ENCODE measurements around the gene ARHGEF25.
"Not testable (repeated sequence)": the region's sequence is repeated elsewhere in the genome, so short reads cannot be mapped to it uniquely, and the experiment has no call there.

ARHGEF25 gene

DNA sequence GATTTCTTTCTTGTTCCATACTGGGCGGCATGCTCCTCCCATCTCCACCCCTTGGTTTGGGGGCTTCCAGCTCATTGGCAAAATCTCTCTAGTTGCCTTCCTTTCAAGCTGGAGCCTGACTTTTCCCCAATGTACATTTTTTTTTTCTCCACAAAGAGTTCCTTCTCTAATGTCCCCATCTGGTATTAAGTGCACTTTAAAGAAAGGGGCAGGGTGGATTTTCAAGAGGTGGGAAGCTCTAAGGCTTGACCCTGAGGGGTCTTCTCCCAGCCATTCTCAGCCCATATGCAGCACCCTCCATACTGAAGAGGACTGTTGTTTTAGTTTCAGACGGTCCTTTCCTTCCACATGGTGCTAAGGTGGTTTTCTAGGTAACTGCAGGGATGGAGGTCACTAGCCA is 26.1 kb upstream of the ARHGEF25 start:
- no peak for DNase-seq (ENCODE audit: low spot score)

DNA sequence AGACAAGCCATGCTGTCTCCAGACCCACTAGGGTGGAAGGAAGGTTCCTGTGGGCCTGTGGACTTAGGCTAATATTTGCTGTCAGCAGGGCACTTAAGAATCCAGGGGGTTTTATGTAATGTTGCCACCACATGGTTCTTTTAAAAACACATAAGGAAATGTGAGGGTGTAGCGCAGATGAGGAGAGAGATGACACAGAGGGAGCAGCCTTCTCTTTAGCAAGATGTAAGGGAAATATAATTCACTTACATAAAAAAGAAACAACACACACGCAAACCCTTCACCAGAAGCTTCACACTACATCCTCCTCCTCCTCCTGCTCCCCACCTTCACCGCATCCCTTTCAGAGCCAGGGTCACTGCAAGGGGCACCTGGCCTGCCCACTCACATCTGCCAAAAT is 25.1 kb upstream of the ARHGEF25 start:
- DNase-seq (ENCODE audit: low spot score), result no peak

DNA sequence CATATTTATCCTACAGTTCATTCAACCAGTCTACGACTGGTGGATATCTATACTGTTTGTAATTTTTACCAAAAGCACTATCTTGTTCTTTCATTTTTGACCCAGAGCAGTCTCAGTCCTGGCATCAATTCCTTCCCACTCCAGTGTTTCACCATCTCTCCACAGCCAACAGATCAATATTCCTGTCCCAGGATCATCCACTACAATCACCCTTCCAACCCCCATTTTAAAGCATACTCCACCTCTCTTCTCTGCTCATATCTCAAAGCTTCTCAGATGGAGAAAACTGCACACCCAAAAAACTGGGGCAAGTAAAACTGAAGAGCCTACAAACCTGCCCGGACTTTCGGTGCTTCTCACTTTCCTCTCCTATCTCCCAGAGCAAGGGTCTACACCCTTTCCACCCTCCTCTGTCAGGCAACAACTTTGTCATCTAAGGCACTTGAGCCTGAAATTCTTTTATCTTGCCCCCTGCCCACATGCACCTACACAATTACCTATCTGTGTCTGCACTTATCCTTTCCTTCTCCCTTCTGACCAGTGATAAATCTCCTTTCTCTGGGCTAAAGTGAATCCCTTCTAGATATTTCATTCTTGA is 24.3 kb upstream of the ARHGEF25 start:
- no peak for DNase-seq (ENCODE audit: low spot score)

DNA sequence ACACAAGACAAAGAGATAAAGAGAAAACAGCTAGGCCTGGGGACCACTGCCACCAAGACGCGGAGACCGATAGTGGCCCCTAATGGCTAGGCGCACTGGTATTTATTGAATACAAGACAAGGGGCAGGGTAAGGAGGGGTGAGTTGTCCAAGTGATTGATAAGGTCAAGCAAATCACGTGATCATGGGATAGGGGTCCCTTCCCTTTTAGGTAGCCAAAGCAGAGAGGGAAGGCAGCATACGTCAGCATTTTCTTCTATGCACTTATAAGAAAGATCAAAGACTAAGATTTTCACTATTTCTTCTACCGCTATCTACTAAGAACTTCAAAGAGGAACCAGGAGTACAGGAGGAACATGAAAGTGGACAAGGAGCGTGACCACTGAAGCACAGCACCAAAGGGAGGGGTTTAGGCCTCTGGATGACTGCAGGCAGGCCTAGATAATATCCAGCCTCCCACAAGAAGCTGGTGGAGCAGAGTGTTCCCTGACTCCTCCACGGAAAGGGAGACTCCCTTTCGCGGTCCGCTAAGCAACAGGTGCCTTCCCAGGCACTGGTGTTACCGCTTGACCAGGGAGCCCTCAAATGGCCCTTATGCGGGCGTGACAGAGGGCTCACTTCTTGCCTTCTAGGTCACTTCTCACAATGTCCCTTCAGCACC is 22.2 kb upstream of the ARHGEF25 start:
- not testable (repeated sequence) for DNase-seq (ENCODE audit: low spot score)

DNA sequence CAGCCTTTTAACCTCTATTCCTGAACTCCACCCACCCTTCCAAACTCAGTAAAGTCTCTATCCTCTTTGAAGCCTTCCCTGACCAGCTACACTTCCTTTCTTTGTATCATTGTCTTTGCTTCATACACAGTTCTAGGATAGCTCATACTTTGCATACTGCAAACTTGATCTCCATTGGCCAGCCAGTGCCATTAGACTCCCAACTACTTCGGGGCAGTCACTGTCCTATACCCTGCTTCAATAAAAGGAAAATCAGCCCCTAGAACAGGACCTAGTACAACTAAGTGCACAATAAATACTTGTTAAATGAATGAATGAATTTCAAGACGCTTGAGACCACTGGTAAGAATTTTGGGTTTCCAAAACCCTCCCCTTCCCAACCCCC is 20.8 kb upstream of the ARHGEF25 start:
- no peak for DNase-seq (ENCODE audit: low spot score)

DNA sequence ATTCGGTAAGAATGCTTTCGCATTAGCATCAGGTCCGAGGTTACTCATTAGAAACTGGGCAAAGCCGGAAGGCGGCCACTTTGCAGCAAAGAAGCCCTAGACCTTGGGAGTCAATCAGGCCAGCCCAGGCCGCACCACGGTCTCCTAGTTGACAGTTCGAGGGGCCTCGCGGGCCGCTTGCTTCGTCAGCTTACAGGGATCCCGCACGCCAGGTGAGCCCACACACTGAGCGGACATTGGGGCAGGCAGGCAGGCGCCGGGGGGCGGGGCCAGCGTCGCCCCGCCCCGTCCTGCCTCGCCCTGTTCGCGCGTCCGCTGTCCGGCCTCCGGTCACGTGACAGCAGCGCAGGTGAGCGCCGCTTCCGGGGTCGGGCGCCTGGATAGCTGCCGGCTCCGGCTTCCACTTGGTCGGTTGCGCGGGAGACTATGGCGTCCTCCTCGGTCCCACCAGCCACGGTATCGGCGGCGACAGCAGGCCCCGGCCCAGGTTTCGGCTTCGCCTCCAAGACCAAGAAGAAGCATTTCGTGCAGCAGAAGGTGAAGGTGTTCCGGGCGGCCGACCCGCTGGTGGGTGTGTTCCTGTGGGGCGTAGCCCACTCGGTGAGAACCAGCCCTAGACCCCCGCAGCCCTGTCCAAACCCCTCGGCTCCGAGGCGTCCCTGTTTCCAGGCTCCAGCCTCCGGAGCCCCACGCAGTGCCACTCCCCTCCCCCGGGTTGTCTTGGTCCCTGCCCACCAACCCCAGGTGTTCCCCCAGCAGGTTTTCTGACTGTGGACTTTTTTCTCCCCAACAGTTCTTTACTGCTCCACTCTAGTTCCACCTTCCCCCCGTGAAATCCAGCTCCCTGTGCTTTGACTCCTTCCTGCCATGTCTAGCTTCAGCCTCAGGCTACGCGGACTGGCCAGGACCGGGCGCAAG is 20.1 kb upstream of the ARHGEF25 start, which contains the start of gene PIP4K2C:
TSS of gene PIP4K2C (plus strand) at position 329 of the 918 bp plus-strand sequence. CDS start at position 427, 98 bp downstream.
- peak; percentile 88 for DNase-seq (ENCODE audit: low spot score)

DNA sequence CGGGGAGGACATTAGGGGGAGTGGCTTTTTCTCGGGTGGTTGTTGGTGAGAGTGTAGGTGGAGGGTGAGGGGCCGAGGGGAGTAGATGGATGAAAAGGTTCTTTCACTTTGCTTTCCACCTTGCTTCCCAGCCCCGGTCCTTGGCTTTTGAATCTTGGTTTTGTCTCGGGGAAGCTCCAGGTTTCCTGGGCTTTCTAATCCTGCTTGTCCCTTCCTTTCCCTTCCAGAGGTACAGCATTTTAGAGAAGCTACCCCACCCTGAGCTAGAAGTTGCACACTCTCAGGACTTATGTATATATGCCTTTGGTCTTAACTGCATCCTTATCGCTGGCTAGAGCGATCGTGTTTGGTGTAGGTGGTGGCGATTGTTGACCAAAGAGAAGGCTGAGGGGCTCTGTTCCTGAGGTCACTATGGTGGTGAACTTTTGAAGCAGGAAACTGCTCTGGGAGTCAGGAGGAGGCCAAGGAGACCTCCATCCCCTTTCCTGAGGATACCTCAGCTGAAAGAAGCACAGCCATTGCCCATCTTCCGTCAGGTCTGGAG is 19.4 kb upstream of the ARHGEF25 start:
- DNase-seq (ENCODE audit: low spot score), result no peak

DNA sequence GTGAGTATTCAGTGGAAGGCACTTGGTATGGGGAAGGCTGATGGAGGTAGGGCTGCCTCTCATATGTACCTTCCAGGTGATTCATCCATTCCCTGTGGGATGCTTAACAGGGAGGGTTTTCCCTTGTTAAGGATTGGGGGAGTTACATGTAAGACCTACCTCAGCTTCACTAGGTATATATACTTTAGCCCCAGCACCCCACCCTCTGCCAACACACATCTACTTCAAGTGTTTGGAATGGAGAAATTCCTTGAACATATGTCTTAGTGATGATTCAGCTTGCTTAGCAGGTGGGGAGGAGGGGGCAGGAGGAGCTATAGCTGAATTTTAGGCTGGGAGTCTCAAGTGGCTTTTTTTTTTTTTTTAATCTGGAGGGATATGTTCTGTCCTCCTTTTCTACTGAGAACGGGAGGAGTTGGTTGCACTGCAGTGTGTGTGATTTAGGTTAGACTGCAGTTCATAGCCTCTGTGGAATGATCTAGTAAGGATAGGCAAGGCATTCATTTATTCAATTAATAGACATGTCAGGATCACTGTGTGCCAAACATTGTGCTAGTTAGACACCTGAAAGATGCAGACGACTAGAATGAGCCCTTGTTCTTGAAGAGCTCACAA is 18.6 kb upstream of the ARHGEF25 start:
- no peak for DNase-seq (ENCODE audit: low spot score)

DNA sequence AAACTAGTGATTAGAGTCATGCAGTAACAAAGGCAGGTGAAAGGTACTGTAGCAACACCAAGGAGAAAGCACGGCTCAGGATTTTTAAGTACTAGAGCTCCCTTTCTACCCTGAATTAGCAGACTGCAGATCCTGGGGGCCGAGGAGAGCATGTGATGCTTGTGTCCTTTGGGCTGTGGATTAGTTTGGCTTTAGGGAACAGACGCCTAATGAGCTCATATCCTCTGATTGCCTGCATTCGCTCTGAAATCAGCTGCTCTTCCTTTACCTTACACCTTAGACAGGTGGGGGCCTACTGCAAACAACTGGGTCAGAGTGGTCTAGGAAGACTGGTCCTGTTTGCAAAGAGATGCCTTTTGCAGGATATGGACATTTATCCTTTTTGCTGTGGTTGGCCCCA is 18.0 kb upstream of the ARHGEF25 start:
- DNase-seq (ENCODE audit: low spot score), result no peak

DNA sequence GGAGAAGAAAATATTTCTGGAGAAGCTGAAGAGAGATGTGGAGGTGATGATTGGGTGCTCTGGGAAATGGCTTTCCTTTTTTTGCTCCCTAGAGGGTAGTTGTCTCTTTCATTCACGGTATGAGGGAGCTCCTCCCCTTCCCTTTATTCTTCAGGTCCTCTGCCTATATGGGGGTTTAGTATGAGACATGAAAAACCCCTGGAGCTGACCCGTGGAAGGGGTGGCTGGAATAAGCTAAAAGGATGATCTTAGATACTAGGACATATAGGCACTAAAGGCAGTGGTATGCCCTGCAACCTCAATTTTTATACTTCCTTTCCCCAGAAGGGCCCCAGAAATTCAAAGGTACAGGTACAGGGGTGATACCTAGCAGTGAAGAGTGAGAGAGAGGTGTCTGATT is 10.8 kb upstream of the ARHGEF25 start:
- DNase-seq (ENCODE audit: low spot score), result no peak

DNA sequence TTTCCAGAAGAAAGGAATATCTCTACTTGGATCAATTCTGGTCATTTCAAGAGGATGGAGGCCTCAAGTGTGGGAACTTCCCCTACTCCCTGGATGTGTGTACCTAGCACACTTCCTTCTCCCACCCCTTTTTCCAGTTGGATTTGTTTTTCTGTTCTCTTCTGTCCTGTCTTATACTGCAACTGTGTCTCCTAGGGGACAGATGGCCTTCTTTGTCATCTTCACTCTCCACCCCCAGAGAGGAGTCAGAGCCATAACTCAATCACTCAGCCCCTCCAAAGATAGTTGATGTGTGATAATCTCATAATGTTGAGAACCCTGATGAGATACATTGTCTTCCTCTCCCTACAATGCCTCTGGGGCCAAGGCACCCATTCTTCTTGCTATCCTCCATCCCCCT is 8.7 kb upstream of the ARHGEF25 start:
- DNase-seq (ENCODE audit: low spot score), result no peak

DNA sequence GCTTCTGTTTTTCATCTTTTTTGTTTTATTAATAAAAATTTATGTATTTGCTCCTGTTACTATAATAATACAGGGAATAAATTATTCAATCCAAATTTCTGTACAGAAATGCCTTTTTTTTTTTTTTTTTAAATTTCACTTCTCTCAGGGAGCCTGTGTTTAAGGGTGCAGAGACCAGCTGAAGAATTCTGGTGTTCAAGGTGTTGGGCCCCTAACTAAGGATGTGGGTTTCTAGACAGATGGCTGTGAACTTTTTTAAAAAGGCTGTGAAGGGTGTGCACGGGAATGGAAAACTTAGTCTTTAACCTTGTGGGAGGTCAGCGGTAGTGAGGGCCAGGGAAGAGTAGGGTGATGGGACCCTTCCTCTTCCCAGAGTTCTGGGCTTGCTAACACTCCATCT is 7.9 kb upstream of the ARHGEF25 start:
- no peak for DNase-seq (ENCODE audit: low spot score)

DNA sequence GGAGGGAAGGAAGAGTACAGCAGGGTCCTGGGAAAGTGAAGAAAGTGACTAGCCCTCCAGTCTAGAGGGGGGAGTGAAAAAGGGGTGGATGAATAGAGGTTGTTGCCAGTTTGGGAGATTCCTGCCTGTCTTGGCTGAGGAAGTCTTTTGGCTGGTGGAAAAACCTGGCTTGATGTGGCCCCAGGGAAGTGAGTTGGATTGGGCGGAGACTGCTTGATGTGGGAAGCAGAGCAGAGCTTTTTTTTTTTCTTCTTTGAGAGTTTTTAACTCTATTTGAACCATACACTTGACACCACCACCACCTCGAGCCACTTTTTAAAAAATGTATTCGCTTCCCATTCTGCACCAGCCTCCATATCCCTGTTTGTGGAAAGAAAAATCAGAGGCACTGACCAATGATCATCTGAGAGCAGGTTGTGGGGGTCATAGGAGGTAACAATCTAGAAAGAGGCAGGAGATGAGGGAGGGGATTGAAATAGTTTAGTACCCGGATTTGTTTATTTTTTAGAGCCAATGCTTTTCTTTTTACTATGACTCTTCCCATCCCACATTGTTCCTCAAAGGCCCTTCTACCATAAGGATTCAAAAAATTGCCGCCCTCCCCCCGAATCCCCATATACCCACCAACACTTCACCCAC is 7.3 kb upstream of the ARHGEF25 start:
- peak; percentile 46 for DNase-seq (ENCODE audit: low spot score)

DNA sequence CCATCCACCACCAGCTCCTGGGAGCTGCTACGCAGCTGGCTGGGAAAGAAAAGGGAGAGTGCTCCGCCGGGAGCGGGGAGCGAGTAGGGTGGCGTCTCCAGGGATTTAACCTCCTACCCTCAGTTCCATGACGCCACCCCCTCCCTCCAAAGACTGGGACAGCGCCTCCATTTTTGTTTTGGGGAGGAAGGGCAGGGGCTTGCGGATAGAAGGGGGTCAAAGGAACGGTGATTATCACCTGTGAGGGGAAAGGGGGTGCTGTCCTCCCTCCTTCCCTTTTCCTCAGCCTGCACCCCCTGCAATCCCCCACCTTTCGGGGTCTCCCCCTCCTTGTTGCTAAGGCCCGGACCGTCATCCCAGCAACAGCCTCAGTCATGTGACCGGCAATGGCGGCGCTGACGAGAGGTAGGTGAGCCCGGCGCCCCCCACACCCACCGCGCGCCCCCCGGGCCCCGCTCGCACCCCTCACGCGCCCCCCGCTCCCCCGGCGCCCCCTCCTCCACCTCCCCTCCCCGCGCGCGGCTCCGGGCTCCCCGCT is 6.7 kb upstream of the ARHGEF25 start, which contains the start of gene DTX3:
TSS of gene DTX3 (plus strand) at position 371 of the 538 bp plus-strand sequence. CDS start 1,694 bp downstream, outside the sequence.
- DNase-seq (ENCODE audit: low spot score), result peak; percentile 43

DNA sequence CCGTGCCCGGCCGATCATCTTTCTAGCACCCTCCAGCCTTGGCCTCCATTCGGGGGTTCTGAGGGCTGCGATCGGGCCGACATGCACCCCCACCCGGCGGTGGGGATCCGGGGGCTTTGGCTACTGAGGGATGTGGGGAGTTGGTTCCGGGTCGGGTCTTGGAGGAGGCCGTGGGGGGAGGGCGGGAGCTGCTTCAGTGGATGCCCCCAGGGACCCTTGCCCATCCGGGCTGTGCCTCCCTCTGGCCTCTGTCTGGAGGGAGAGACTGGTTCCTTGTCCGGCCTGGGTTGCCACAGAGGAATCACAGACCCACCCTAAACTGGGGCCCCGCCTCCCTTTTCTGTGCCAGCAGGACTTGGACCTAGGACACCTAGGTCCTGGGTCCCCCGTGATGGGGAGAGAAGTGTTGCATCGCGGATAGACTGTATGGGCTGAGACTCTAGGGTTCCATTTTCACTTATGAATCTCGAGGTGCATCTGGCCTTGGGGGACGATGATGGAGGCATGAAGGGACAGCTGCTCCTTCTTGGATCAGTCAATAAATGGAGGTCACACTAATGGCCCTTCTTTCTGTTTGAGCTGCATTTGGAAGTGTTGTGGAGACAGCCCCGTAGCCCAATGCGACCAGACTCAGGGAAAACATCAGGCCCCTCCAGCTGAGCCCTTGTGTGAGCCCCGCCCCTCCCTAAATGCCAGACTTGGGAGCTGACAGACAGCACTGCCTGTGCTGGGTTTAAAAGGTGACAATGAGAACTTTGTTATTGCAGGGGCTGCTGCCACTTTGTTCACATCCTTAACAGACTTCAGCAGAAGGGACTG is 6.0 kb upstream of the ARHGEF25 start:
- DNase-seq (ENCODE audit: low spot score), result peak; percentile 14

DNA sequence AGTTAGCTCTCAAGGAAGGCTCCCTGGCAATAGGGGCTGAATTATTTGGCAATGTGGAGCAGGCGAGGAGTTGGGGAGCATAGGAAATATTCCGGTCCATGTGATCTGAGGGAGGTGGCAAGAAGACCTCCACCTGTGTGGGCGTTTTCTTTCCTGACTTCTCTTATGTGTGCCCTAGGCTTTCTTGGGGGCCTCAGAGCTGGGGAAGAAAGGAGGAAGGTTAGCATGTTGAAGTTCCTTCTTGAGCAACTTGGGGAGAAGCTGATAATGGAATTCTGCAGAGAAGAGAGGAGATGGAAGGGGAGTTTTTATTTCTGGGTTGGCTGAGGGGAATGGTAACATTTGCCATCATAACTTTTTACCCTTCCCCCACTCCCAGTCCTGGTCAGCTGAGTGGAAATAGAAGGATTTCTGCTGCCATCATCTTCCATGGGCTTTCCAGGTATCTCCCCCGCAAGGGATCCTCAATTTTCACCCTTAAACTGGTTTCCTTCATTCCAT is 5.4 kb upstream of the ARHGEF25 start:
- no peak for DNase-seq (ENCODE audit: low spot score)

DNA sequence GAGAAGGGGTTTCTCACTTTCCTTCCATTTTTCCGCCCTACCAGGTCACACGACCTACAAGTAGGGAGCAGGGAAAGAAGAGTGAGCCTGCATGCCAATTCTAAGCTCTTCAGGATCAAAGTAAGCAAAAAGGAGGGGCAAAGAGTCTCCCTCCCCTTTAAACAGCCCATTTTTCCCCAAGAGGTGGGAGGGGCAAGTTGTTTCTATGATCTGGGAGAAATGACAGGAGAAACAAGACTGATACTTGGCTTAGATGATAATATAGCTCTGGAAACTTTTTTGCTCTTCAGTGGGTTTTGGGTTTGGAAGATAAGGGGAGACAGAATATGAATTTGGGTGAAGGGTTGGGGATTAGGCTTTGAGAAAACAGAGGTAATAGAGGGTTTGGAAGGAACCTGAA is 4.8 kb upstream of the ARHGEF25 start:
- DNase-seq (ENCODE audit: low spot score), result no peak

DNA sequence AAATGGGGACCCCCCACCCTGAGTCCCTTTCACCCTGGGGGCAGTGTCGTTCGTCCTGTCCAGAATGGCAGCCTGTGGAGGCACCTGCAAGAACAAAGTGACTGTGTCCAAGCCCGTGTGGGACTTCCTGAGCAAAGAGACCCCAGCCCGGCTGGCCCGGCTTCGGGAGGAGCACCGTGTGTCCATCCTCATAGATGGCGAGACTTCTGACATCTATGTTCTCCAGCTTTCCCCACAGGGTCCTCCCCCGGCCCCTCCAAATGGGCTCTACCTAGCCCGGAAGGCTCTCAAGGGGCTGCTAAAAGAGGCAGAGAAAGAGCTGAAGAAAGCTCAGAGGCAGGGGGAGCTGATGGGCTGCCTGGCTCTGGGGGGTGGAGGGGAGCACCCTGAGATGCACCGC is 4.4 kb upstream of the ARHGEF25 start:
- no peak for DNase-seq (ENCODE audit: low spot score)

DNA sequence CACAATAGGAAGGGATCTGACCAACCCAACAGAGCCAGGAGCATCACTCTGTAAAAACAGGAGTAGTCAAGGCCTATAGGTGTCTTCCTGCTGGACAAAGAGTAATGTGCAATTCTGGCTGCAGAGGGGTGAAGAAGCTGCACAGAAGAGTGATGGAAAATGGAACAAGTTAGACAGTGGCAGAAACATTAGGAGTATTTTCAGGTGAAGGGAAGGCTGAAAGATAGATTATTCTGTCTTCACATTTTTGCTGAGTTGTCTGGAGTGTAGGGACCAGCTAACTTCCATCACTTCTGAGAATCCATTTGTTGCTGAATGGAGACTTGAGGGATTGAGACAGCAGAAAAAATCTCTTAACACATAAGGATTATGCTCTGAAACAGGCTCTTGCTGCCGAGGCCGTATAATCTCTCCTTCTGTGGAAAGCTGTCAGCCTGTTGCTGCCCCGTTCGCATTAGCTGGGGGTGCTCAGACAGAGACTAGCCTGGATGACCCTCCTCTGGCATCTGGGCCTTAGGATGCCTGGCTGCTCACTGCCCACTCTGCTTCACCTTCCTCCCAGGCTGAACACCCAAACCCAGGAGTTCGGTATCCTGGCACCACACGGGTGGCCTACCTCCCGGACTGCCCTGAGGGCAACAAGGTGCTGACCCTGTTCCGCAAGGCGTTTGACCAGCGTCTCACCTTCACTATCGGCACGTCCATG is 3.1 kb upstream of the ARHGEF25 start:
- no peak for DNase-seq (ENCODE audit: low spot score)

All from SW480 (cell line).